WERI-Rb-1 (cell line): ENCODE results near the gene INF2.

Experiments
- DNase-seq: peaks from one replicate; pipeline ENCODE4 v3.0.0-alpha.2; 2020
- H3K27ac ChIP-seq: fragments of 250-450 bp; sonication (Bioruptor Pico); 2 replicates; pipeline ENCODE4 v1.5.1; 2020; ENCODE audit warnings: mild to moderate bottlenecking, moderate library complexity
- H3K27me3 ChIP-seq: fragments of 250-450 bp; sonication (Bioruptor Pico); 2 replicates; pipeline ENCODE4 v1.5.1; 2021; ENCODE audit warnings: mild to moderate bottlenecking, low read depth, moderate library complexity; ENCODE audit not compliant: insufficient read depth, severe bottlenecking
- H3K36me3 ChIP-seq: fragments of 250-450 bp; sonication (Bioruptor Pico); 2 replicates; pipeline ENCODE4 v1.5.1; 2020; ENCODE audit warnings: mild to moderate bottlenecking, moderate library complexity
- H3K4me3 ChIP-seq: 2 replicates; pipeline ENCODE4 v1.5.1; 2011; ENCODE audit warnings: low read depth, mild to moderate bottlenecking, control low read depth, low read length
- H3K9me3 ChIP-seq: fragments of 250-450 bp; sonication (Bioruptor Pico); 2 replicates; pipeline ENCODE4 v1.5.1; 2021; ENCODE audit warnings: mild to moderate bottlenecking, moderate library complexity; ENCODE audit not compliant: severe bottlenecking
- TF ChIP-seq, protein P1 (sequence below): IDR thresholded peaks from 2 replicates; pipeline ENCODE4 v1.5.1; 2011; ENCODE audit warnings: low read depth, mild to moderate bottlenecking, control low read depth, inconsistent platforms, low read length

INF2 gene

GRCh38 chr14:104735830-104736642 lies 46.6 kb downstream of the INF2 start:
- H3K27ac ChIP-seq = no peak overlapping the region
- H3K27me3 ChIP-seq = no peaks in the 10 kb centered on the region
- no peaks in the 10 kb centered on the region for H3K9me3 ChIP-seq
- no peak for DNase-seq
- H3K4me3 ChIP-seq = no peak overlapping the region
- no peaks in the 10 kb centered on the region for H3K36me3 ChIP-seq
- TF ChIP-seq, protein P1, sequence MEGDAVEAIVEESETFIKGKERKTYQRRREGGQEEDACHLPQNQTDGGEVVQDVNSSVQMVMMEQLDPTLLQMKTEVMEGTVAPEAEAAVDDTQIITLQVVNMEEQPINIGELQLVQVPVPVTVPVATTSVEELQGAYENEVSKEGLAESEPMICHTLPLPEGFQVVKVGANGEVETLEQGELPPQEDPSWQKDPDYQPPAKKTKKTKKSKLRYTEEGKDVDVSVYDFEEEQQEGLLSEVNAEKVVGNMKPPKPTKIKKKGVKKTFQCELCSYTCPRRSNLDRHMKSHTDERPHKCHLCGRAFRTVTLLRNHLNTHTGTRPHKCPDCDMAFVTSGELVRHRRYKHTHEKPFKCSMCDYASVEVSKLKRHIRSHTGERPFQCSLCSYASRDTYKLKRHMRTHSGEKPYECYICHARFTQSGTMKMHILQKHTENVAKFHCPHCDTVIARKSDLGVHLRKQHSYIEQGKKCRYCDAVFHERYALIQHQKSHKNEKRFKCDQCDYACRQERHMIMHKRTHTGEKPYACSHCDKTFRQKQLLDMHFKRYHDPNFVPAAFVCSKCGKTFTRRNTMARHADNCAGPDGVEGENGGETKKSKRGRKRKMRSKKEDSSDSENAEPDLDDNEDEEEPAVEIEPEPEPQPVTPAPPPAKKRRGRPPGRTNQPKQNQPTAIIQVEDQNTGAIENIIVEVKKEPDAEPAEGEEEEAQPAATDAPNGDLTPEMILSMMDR = no peak

DNA sequence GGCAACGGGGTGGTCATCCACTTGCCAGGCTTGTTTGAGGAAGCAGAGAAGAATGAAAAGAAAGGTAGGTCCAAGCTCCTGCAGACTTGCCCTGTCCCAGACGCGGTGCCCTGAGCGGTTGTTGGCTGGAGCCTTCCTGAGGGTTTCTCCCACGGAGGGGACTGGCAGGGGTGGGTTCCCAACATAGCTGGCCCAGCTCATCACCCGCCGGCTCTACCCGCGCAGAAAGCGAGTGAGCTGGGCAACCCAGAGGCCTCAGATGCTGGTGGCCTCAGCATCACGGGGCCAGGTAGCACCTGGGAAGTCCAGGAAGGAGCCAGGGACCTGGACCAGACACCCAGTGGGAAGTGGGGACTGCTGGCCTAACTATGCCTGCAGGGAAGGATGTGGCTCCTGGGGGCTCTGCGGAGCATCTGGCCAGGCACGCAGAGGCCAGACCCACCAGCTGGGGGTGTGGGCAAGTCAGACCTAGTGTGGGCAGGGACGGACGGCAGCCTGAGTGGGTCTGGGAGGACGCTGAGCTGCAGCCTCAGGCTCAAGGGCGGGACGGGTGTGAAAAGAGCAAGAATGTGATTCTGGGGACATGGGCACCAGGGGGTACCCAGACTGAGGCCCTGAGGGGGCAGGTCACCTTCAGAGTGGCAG lies 49.1 kb downstream of the INF2 start:
- TF ChIP-seq, protein P1 = no peak
- Histone ChIP-seq H3K27ac (no peak overlapping the region), H3K4me3 (no peak overlapping the region), H3K36me3 (no peaks in the 10 kb centered on the region), H3K9me3 (no peaks in the 10 kb centered on the region), H3K27me3 (no peaks in the 10 kb centered on the region)
- no peak for DNase-seq

GRCh38 chr14:104739026-104739425 lies 49.6 kb downstream of the INF2 start:
- TF ChIP-seq, protein P1 = no peak
- Histone ChIP-seq H3K27me3 (no peaks in the 10 kb centered on the region), H3K9me3 (no peaks in the 10 kb centered on the region), H3K36me3 (no peaks in the 10 kb centered on the region), H3K4me3 (no peak overlapping the region), H3K27ac (no peak overlapping the region)
- DNase-seq = no peak

GRCh38 chr14:104739546-104740516 lies 50.4 kb downstream of the INF2 start:
- Histone ChIP-seq H3K4me3 (no peak overlapping the region), H3K27ac (no peak overlapping the region), H3K27me3 (no peaks in the 10 kb centered on the region), H3K36me3 (no peaks in the 10 kb centered on the region), H3K9me3 (no peaks in the 10 kb centered on the region)
- no peak for DNase-seq
- TF ChIP-seq, protein P1 = no peak

- no peak overlapping the region for H3K27ac ChIP-seq
- TF ChIP-seq, protein P1 = no peak
- H3K9me3 ChIP-seq = no peaks in the 10 kb centered on the region
- no peaks in the 10 kb centered on the region for H3K36me3 ChIP-seq
- no peak overlapping the region for H3K4me3 ChIP-seq
- no peaks in the 10 kb centered on the region for H3K27me3 ChIP-seq
- DNase-seq = no peak
Observed at GRCh38 chr14:104741108-104741802, 51.8 kb downstream of the INF2 start.
